ENCODE data around the gene IL2RA. TPM values are rescaled to one million over a fixed set of nuclear protein-coding genes. Genes with fewer than 3 reads are reported as not detected.
"Not testable (repeated sequence)": the region's sequence is repeated elsewhere in the genome, so short reads cannot be mapped to it uniquely, and the experiment has no call there.

Gene IL2RA
- total RNA-seq, 2 donors from 2014 or later = 1.7 to 2.4 TPM

- Histone ChIP-seq H3K27me3 (no peaks in the 10 kb centered on the region), H3K4me1 (peaks cover 4% of the 10 kb centered on the region), H3K36me3 (no peaks in the 10 kb centered on the region), H3K9ac (ENCODE audit: low read depth in 2 of 2, low read length in 2 of 2) (no peak overlapping the region), H3K9me3 (no peaks in the 10 kb centered on the region), H3K27ac (no peak overlapping the region), H3K4me3 (no peak overlapping the region)
- peak; percentile 52 for DNase-seq
- no peak for TF ChIP-seq CTCF (IDR thresholded peaks at IDR 0.05)
- intact Hi-C loops (cut with DNase I) = no loop called here
Observed at GRCh38 chr10:5965266-5965665, 96.9 kb downstream of the IL2RA start.

- H3K27ac ChIP-seq = no peak overlapping the region
- no peak for DNase-seq
- H3K9ac ChIP-seq (ENCODE audit: low read depth in 2 of 2, low read length in 2 of 2) = no peak overlapping the region
- no peak overlapping the region for H3K4me3 ChIP-seq
- H3K27me3 ChIP-seq = no peaks in the 10 kb centered on the region
- no peaks in the 10 kb centered on the region for H3K9me3 ChIP-seq
- peaks cover 4% of the 10 kb centered on the region for H3K4me1 ChIP-seq
- intact Hi-C loops (cut with DNase I) = no loop called here
- H3K36me3 ChIP-seq = peaks cover 3% of the 10 kb centered on the region
- no peak for TF ChIP-seq CTCF (IDR thresholded peaks at IDR 0.05)
Observed at GRCh38 chr10:5964736-5965135, 97.4 kb downstream of the IL2RA start.

GRCh38 chr10:5963591-5963990 is 98.6 kb downstream of the IL2RA start:
- Histone ChIP-seq H3K27ac (no peak overlapping the region), H3K27me3 (no peaks in the 10 kb centered on the region), H3K4me3 (no peak overlapping the region), H3K9me3 (no peaks in the 10 kb centered on the region), H3K36me3 (peaks cover 3% of the 10 kb centered on the region), H3K9ac (ENCODE audit: low read depth in 2 of 2, low read length in 2 of 2) (no peak overlapping the region), H3K4me1 (peaks cover 4% of the 10 kb centered on the region)
- intact Hi-C loops (cut with DNase I) = no loop called here
- no peak for DNase-seq
- no peak for TF ChIP-seq CTCF (IDR thresholded peaks at IDR 0.05)

GRCh38 chr10:5963071-5963470 is 99.1 kb downstream of the IL2RA start:
- Histone ChIP-seq H3K4me1 (peaks cover 4% of the 10 kb centered on the region), H3K27ac (no peak overlapping the region), H3K4me3 (no peak overlapping the region), H3K36me3 (peaks cover 3% of the 10 kb centered on the region), H3K27me3 (no peaks in the 10 kb centered on the region), H3K9ac (ENCODE audit: low read depth in 2 of 2, low read length in 2 of 2) (no peak overlapping the region), H3K9me3 (no peaks in the 10 kb centered on the region)
- no peak for DNase-seq
- intact Hi-C loops (cut with DNase I) = no loop called here
- TF ChIP-seq CTCF (IDR thresholded peaks at IDR 0.05) = no peak

GRCh38 chr10:5962358-5962940 is 99.7 kb downstream of the IL2RA start:
- DNase-seq, H3K36me3 ChIP-seq: not testable (repeated sequence)

GRCh38 chr10:5961405-5962100 is 100.6 kb downstream of the IL2RA start:
- no peak overlapping the region for H3K27ac ChIP-seq
- no peak for DNase-seq
- H3K9me3 ChIP-seq = no peaks in the 10 kb centered on the region
- H3K36me3 ChIP-seq = peaks cover 3% of the 10 kb centered on the region
- intact Hi-C loops (cut with DNase I) = no loop called here
- no peak overlapping the region for H3K4me3 ChIP-seq
- H3K4me1 ChIP-seq = peaks cover 4% of the 10 kb centered on the region
- no peaks in the 10 kb centered on the region for H3K27me3 ChIP-seq
- H3K9ac ChIP-seq (ENCODE audit: low read depth in 2 of 2, low read length in 2 of 2) = no peak overlapping the region
- TF ChIP-seq CTCF (IDR thresholded peaks at IDR 0.05) = no peak

More at GRCh38 chr10:5962358-5962940, 99.7 kb downstream of the IL2RA start:
- H3K4me3 ChIP-seq; H3K9ac ChIP-seq (ENCODE audit: low read depth in 2 of 2, low read length in 2 of 2); H3K27ac ChIP-seq; H3K27me3 ChIP-seq; H3K9me3 ChIP-seq; H3K4me1 ChIP-seq; intact Hi-C loops (cut with DNase I): not testable (repeated sequence)

- intact Hi-C loops (cut with DNase I); H3K9me3 ChIP-seq; H3K36me3 ChIP-seq; H3K9ac ChIP-seq (ENCODE audit: low read depth in 2 of 2, low read length in 2 of 2); H3K27ac ChIP-seq; H3K27me3 ChIP-seq; H3K4me3 ChIP-seq; DNase-seq; H3K4me1 ChIP-seq: not testable (repeated sequence)
Observed at GRCh38 chr10:5960973-5961275, 101.2 kb downstream of the IL2RA start.
